GM12878 (cell line): ENCODE measurements around the gene ATP6V1G3. TPM values are rescaled to one million over a fixed set of nuclear protein-coding genes. Genes with fewer than 3 reads are reported as not detected.

ENCODE experiments used
- ATAC-seq: fragments of 200-7000 bp; cut with Tn5 transposase; 3 replicates; pipeline ENCODE4 v1.9.1; 2020; ENCODE audit warnings: mild to moderate bottlenecking, moderate library complexity
- BruUV-seq: library from RNA; stranded (reverse); fragments of 400-500 nt; replicated peaks from 2 replicates; lab custom pipeline; 2021; lab: Mats Ljungman, UMichigan
- CTCF ChIA-PET: fragments of 300-600 bp; sonication (Branson Sonifier 250); formaldehyde crosslinking; extraction: SDS; loops from one replicate; lab custom pipeline; 2021; ENCODE audit warnings: inconsistent platforms; lab: Yijun Ruan, JAX
- POLR2A ChIA-PET: fragments of 350-600 bp; formaldehyde crosslinking; extraction: SDS; loops from one replicate; lab custom pipeline; 2021; ENCODE audit warnings: inconsistent platforms; lab: Charles Lee
- RAD21 ChIA-PET: fragments of 300-600 bp; sonication (Branson Sonifier 250); formaldehyde crosslinking; loops from one replicate; lab custom pipeline; 2023; ENCODE audit warnings: antibody characterized with exemption; ENCODE audit not compliant: unreplicated experiment; lab: Charles Lee
- SMC1A ChIA-PET: fragments of 300-600 bp; sonication (Branson Sonifier 250); formaldehyde crosslinking; loops from one replicate; lab custom pipeline; 2023; ENCODE audit not compliant: unreplicated experiment, uncharacterized antibody; lab: Charles Lee
- DNase-seq: peaks from one replicate; pipeline ENCODE4 v3.0.0-alpha.2; 2011; ENCODE audit warnings: low read depth, low spot score
- FAIRE-seq: peaks from 3 replicates; lab custom pipeline; 2011; peaks lifted over from hg19 to GRCh38; lab: Jason Lieb, UNC
- H2AFZ ChIP-seq: 2 replicates; pipeline ENCODE4 v1.6.0; 2011; ENCODE audit warnings: low read depth, low read length, control low read depth; ENCODE audit not compliant: control insufficient read depth
- H3K27ac ChIP-seq: 2 replicates; pipeline ENCODE4 v1.5.1; 2011; ENCODE audit warnings: control low read depth; ENCODE audit not compliant: control insufficient read depth, insufficient read depth
- H3K27me3 ChIP-seq, 2 experiments: replicated peaks in 1 of 2; 2 replicates each; pipeline versions ENCODE4 v1.6.0 to v1.6.1; 2011; ENCODE audit warnings: low read length in 1 of 2; ENCODE audit not compliant: control insufficient read depth in 2 of 2, insufficient read depth in 2 of 2
- H3K36me3 ChIP-seq, 2 experiments: 2 replicates each; pipeline ENCODE4 v1.5.1; 2011; ENCODE audit warnings: low read length in 1 of 2; ENCODE audit not compliant: control insufficient read depth in 2 of 2, insufficient read depth in 2 of 2
- H3K4me1 ChIP-seq: 2 replicates; pipeline ENCODE4 v1.6.1; 2011; ENCODE audit warnings: mild to moderate bottlenecking, low read length, moderate library complexity, mixed read lengths; ENCODE audit not compliant: control insufficient read depth, insufficient read depth
- H3K4me2 ChIP-seq: 2 replicates; pipeline ENCODE4 v1.6.0; 2011; ENCODE audit warnings: control low read depth; ENCODE audit not compliant: control insufficient read depth, insufficient read depth
- H3K4me3 ChIP-seq: fragments of 200-600 bp; sonication (generic); 2 replicates; pipeline ENCODE4 v1.5.1; 2016
- H3K79me2 ChIP-seq: 2 replicates; pipeline ENCODE4 v1.6.0; 2011; ENCODE audit warnings: low read length; ENCODE audit not compliant: control insufficient read depth, insufficient read depth
- H3K9ac ChIP-seq: 2 replicates; pipeline ENCODE4 v1.8.0; 2011; ENCODE audit warnings: low read length, control low read depth, mixed read lengths; ENCODE audit not compliant: control insufficient read depth, insufficient read depth
- H3K9me3 ChIP-seq: replicated peaks from 3 replicates; pipeline ENCODE4 v1.5.1; 2011; ENCODE audit warnings: mild to moderate bottlenecking, low read length; ENCODE audit not compliant: control insufficient read depth, insufficient read depth
- H4K20me1 ChIP-seq: 2 replicates; pipeline ENCODE4 v1.6.0; 2011; ENCODE audit not compliant: control insufficient read depth, insufficient read depth
- ESRRA ChIP-seq: IDR thresholded peaks from 2 replicates; pipeline ENCODE4 v1.6.1; 2012; ENCODE audit warnings: mild to moderate bottlenecking, low read length, improper control_type of control experiment
- HCFC1 ChIP-seq: fragments of 150-350 bp; IDR thresholded peaks from 2 replicates; pipeline ENCODE4 v1.6.1; 2014; ENCODE audit warnings: low read length
- KLF5 ChIP-seq: fragments of 450-650 bp; IDR thresholded peaks from 2 replicates; pipeline ENCODE4 v1.6.1; 2014; ENCODE audit warnings: mild to moderate bottlenecking; ENCODE audit not compliant: partially characterized antibody
- MEF2A ChIP-seq: IDR thresholded peaks from 2 replicates; pipeline ENCODE4 v1.6.1; 2011; ENCODE audit warnings: low read depth, mild to moderate bottlenecking, low read length, moderate library complexity; ENCODE audit not compliant: insufficient read depth
- NFYB ChIP-seq: IDR thresholded peaks from 2 replicates; pipeline ENCODE4 v1.6.1; 2011; ENCODE audit warnings: low read depth, mild to moderate bottlenecking, low read length, improper control_type of control experiment, moderate library complexity; ENCODE audit not compliant: insufficient read depth
- NR2C1 ChIP-seq: fragments of 450-650 bp; IDR thresholded peaks from 2 replicates; pipeline ENCODE4 v1.6.1; 2017; ENCODE audit warnings: antibody characterized with exemption, mild to moderate bottlenecking, moderate library complexity
- RCOR1 ChIP-seq: conservative IDR thresholded peaks from 2 replicates; pipeline ENCODE4 v1.6.1; 2012; ENCODE audit warnings: low read depth, low read length, improper control_type of control experiment
- TCF12 ChIP-seq: IDR thresholded peaks from 2 replicates; pipeline ENCODE4 v1.6.1; 2011; ENCODE audit warnings: low read depth, mild to moderate bottlenecking, low read length
- TCF7 ChIP-seq: IDR thresholded peaks from 2 replicates; pipeline ENCODE4 v1.6.1; 2014; ENCODE audit warnings: antibody characterized with exemption, borderline replicate concordance
- WRNIP1 ChIP-seq: IDR thresholded peaks from 2 replicates; pipeline ENCODE4 v1.6.1; 2011; ENCODE audit warnings: low read depth, low read length, improper control_type of control experiment, borderline replicate concordance
- whole genome bisulfite sequencing: methylation state at CpG from one replicate; pipeline ENCODE4 v1.1.6; 2016; ENCODE audit warnings: low lambda C conversion rate; ENCODE audit not compliant: insufficient replicate concordance, insufficient coverage; ENCODE audit errors: missing lambda C conversion rate; 5-methylcytosine and 5-hydroxymethylcytosine counted together
- in situ Hi-C: fragments of 300-500 bp; cut with MboI; formaldehyde crosslinking; loops from 9 replicates; pipeline ENCODE4 v1.14.3; 2018; ENCODE audit warnings: mixed read lengths
- intact Hi-C: fragments of 100-400 bp; cut with micrococcal nuclease; formaldehyde crosslinking; loops from one replicate; pipeline ENCODE4 v1.14.2; 2022; ENCODE audit not compliant: unreplicated experiment
- polyA plus RNA-seq, 11 experiments: library from polyadenylated mRNA; depleted of rRNA in 4 of 11; unstranded in 6 of 11; stranded (reverse) in 5 of 11; fragments of >200 nt; fragmentation: Nextera tagmentation in 4 of 11; fragmentation: Illumina TruSeq in 1 of 11; extraction: Ambion mirVana in 4 of 11; extraction: Trizol in 1 of 11; gene quantifications; 1 replicate in 1 of 11; 2 replicates in 10 of 11; pipeline versions ENCODE4 v1.2.1 to v1.2.3, GENCODE V29; 2011 to 2016; ENCODE audit warnings: inconsistent platforms in 2 of 11, missing spikeins in 2 of 11, low read depth in 1 of 11
- total RNA-seq, 4 experiments: library from RNA; depleted of rRNA in 3 of 4; stranded (reverse); fragments of >200 nt in 3 of 4; fragmentation: Illumina TruSeq in 1 of 4; extraction: Trizol in 1 of 4; gene quantifications; 2 replicates each; pipeline versions ENCODE4 v1.2.1 to v1.2.3, GENCODE V29; 2013 to 2021
- TF ChIP-seq, protein P1 (sequence below): fragments of 450-650 bp; formaldehyde crosslinking; IDR thresholded peaks from 2 replicates; pipeline ENCODE4 v1.4.0; 2020; ENCODE audit warnings: mild to moderate bottlenecking, moderate library complexity
- TF ChIP-seq, protein P2 (sequence below): IDR thresholded peaks from 2 replicates; pipeline ENCODE4 v1.6.1; 2012; ENCODE audit warnings: low read length, inconsistent platforms
- TF ChIP-seq, protein P3 (sequence below): fragments of 150-350 bp; IDR thresholded peaks from 2 replicates; pipeline ENCODE4 v1.6.1; 2016; ENCODE audit warnings: low read depth, low read length
- TF ChIP-seq, protein P4 (sequence below): fragments of 450-650 bp; IDR thresholded peaks from 2 replicates; pipeline ENCODE4 v1.6.1; 2017; ENCODE audit warnings: mild to moderate bottlenecking, low read depth, inconsistent platforms; ENCODE audit not compliant: poor library complexity, severe bottlenecking

Gene ATP6V1G3
- total and polyA plus RNA-seq, 10 of the 15 experiments (the other 5 are each of a cell fraction or from before 2014, with no cell fraction given): 0.22 TPM; not detected in 9

DNA sequence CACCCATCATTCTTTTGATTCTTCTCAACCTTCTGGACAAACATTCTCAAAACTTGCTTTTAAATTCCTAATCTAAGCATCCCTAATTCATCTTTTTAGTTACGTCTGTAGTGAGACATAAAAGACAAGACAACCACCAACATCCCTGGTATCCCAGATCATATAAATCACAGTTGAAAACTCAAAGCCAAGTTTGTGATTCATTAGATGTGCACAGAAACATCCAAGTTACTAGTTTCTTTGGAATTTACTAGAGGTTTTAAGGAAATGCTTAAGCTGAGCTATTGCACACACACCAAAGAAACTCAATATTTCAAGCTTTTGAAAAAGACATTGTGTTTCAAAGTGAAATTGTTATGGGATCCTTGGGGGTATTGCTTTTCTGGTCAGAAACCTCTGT lies 47.6 kb downstream of the ATP6V1G3 start:
- 27% methylated on average over 1 of the region's 1 CpG for WGBS
- Histone ChIP-seq H2AFZ (no peak overlapping the region), H3K9ac (no peak overlapping the region), H3K4me1 (peaks cover 4% of the 10 kb centered on the region; the same call in 1 of the 2 replicates), H3K9me3 (no peaks in the 10 kb centered on the region), H3K79me2 (no peaks in the 10 kb centered on the region), H3K4me2 (no peak overlapping the region), H3K4me3 (no peak overlapping the region), H3K36me3 (no peaks in the 10 kb centered on the region), H3K27ac (no peak overlapping the region), H3K27me3 (no peaks in the 10 kb centered on the region), H4K20me1 (no peaks in the 10 kb centered on the region)
- CTCF ChIA-PET: interaction anchor here (0.7 kb wide), 1 partner anchor 193 kb away, joined by 3 read pairs; no protein-coding TSS in a partner anchor
- SMC1A ChIA-PET: no interaction called here
- FAIRE-seq: no peak
- POLR2A ChIA-PET: no interaction called here
- intact Hi-C loops: no loop called here
- RAD21 ChIA-PET: no interaction called here
- in situ Hi-C loops: no loop called here
- BruUV-seq: no TSS peak
- no peak for DNase-seq
- no peak for ATAC-seq
- TF ChIP-seq TCF7 (no peak), NR2C1 (no peak), KLF5 (no peak), RCOR1 (no peak), HCFC1 (no peak), ESRRA (no peak), NFYB (no peak), MEF2A (no peak), TCF12 (no peak), WRNIP1 (no peak)
- TF ChIP-seq, protein P1, sequence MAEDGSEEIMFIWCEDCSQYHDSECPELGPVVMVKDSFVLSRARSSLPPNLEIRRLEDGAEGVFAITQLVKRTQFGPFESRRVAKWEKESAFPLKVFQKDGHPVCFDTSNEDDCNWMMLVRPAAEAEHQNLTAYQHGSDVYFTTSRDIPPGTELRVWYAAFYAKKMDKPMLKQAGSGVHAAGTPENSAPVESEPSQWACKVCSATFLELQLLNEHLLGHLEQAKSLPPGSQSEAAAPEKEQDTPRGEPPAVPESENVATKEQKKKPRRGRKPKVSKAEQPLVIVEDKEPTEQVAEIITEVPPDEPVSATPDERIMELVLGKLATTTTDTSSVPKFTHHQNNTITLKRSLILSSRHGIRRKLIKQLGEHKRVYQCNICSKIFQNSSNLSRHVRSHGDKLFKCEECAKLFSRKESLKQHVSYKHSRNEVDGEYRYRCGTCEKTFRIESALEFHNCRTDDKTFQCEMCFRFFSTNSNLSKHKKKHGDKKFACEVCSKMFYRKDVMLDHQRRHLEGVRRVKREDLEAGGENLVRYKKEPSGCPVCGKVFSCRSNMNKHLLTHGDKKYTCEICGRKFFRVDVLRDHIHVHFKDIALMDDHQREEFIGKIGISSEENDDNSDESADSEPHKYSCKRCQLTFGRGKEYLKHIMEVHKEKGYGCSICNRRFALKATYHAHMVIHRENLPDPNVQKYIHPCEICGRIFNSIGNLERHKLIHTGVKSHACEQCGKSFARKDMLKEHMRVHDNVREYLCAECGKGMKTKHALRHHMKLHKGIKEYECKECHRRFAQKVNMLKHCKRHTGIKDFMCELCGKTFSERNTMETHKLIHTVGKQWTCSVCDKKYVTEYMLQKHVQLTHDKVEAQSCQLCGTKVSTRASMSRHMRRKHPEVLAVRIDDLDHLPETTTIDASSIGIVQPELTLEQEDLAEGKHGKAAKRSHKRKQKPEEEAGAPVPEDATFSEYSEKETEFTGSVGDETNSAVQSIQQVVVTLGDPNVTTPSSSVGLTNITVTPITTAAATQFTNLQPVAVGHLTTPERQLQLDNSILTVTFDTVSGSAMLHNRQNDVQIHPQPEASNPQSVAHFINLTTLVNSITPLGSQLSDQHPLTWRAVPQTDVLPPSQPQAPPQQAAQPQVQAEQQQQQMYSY (CRISPR knock-in tag): no peak
- TF ChIP-seq, protein P2, sequence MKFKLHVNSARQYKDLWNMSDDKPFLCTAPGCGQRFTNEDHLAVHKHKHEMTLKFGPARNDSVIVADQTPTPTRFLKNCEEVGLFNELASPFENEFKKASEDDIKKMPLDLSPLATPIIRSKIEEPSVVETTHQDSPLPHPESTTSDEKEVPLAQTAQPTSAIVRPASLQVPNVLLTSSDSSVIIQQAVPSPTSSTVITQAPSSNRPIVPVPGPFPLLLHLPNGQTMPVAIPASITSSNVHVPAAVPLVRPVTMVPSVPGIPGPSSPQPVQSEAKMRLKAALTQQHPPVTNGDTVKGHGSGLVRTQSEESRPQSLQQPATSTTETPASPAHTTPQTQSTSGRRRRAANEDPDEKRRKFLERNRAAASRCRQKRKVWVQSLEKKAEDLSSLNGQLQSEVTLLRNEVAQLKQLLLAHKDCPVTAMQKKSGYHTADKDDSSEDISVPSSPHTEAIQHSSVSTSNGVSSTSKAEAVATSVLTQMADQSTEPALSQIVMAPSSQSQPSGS: no peak
- TF ChIP-seq, protein P3, sequence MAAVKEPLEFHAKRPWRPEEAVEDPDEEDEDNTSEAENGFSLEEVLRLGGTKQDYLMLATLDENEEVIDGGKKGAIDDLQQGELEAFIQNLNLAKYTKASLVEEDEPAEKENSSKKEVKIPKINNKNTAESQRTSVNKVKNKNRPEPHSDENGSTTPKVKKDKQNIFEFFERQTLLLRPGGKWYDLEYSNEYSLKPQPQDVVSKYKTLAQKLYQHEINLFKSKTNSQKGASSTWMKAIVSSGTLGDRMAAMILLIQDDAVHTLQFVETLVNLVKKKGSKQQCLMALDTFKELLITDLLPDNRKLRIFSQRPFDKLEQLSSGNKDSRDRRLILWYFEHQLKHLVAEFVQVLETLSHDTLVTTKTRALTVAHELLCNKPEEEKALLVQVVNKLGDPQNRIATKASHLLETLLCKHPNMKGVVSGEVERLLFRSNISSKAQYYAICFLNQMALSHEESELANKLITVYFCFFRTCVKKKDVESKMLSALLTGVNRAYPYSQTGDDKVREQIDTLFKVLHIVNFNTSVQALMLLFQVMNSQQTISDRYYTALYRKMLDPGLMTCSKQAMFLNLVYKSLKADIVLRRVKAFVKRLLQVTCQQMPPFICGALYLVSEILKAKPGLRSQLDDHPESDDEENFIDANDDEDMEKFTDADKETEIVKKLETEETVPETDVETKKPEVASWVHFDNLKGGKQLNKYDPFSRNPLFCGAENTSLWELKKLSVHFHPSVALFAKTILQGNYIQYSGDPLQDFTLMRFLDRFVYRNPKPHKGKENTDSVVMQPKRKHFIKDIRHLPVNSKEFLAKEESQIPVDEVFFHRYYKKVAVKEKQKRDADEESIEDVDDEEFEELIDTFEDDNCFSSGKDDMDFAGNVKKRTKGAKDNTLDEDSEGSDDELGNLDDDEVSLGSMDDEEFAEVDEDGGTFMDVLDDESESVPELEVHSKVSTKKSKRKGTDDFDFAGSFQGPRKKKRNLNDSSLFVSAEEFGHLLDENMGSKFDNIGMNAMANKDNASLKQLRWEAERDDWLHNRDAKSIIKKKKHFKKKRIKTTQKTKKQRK: no peak
- TF ChIP-seq, protein P4, sequence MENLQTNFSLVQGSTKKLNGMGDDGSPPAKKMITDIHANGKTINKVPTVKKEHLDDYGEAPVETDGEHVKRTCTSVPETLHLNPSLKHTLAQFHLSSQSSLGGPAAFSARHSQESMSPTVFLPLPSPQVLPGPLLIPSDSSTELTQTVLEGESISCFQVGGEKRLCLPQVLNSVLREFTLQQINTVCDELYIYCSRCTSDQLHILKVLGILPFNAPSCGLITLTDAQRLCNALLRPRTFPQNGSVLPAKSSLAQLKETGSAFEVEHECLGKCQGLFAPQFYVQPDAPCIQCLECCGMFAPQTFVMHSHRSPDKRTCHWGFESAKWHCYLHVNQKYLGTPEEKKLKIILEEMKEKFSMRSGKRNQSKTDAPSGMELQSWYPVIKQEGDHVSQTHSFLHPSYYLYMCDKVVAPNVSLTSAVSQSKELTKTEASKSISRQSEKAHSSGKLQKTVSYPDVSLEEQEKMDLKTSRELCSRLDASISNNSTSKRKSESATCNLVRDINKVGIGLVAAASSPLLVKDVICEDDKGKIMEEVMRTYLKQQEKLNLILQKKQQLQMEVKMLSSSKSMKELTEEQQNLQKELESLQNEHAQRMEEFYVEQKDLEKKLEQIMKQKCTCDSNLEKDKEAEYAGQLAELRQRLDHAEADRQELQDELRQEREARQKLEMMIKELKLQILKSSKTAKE: no peak
